Naive thymus-derived CD8-positive, alpha-beta T cell (primary cell): ENCODE measurements around the gene PDLIM7. TPM values are rescaled to one million over a fixed set of nuclear protein-coding genes. Genes with fewer than 3 reads are reported as not detected.
A peak's percentile ranks its signal among the peaks of the same experiment; 100 is the strongest.

ENCODE experiments used
- ATAC-seq, 2 donors: fragments of 150-1000 bp; cut with Tn5 transposase in 1 of 2; sonication (Bioruptor Pico), chemical (Tn5 transposase) in 1 of 2; 1 replicate in 1 of 2; 2 replicates in 1 of 2; pipeline ENCODE4 v1.10.0; 2021; ENCODE audit warnings: mild to moderate bottlenecking in 2 of 2, moderate library complexity in 2 of 2
- POLR2A ChIA-PET: fragments of 350-600 bp; sonication (Branson Sonifier 250); formaldehyde crosslinking; loops from one replicate; lab custom pipeline; 2021; ENCODE audit warnings: antibody characterized with exemption; lab: Charles Lee
- DNase-seq, 10 donors: peaks; one replicate each; pipeline versions ENCODE4 v3.0.0 to v3.0.0-alpha.2; 2020 to 2022
- H3K27ac Mint-ChIP-seq, 10 donors: one replicate each; pipeline ENCODE4 v1.8.0; 2020 to 2022; ENCODE audit warnings: mild to moderate bottlenecking in 10 of 10, mixed read lengths in 10 of 10, moderate library complexity in 4 of 10, inconsistent platforms in 1 of 10
- H3K27me3 Mint-ChIP-seq, 5 donors: one replicate each; pipeline ENCODE4 v1.8.0; 2021 to 2022; ENCODE audit warnings: mixed read lengths in 5 of 5
- H3K36me3 Mint-ChIP-seq, 3 donors: one replicate each; pipeline ENCODE4 v1.8.0; 2020 to 2022; ENCODE audit warnings: mixed read lengths in 3 of 3, mild to moderate bottlenecking in 2 of 3, inconsistent platforms in 1 of 3
- H3K4me1 Mint-ChIP-seq, 4 donors: one replicate each; pipeline ENCODE4 v1.8.0; 2021 to 2022; ENCODE audit warnings: mixed read lengths in 4 of 4
- H3K4me3 Mint-ChIP-seq, 10 donors: one replicate each; pipeline ENCODE4 v1.8.0; 2020 to 2022; ENCODE audit warnings: mild to moderate bottlenecking in 10 of 10, mixed read lengths in 10 of 10, moderate library complexity in 6 of 10, inconsistent platforms in 1 of 10
- H3K9me3 Mint-ChIP-seq, 9 donors: one replicate each; pipeline ENCODE4 v1.8.0; 2020 to 2022; ENCODE audit warnings: mixed read lengths in 9 of 9, mild to moderate bottlenecking in 3 of 9, inconsistent platforms in 1 of 9, moderate library complexity in 1 of 9
- polyA plus RNA-seq, 3 donors: library from polyadenylated mRNA; unstranded; fragments of 300-500 nt; fragmentation: Illumina TruSeq; gene quantifications; one replicate each; pipeline ENCODE4 v1.2.3, GENCODE V29; 2021
- total RNA-seq, 8 experiments: library from RNA in 2 of 8; stranded (reverse) in 2 of 8; gene quantifications; one replicate each; pipeline ENCODE4 v1.2.3 and lab custom pipeline; 2021 to 2026

PDLIM7 gene
- total and polyA plus RNA-seq, 5 experiments from 2014 or later = 4.3 to 19.1 (median 5.8) TPM

DNA sequence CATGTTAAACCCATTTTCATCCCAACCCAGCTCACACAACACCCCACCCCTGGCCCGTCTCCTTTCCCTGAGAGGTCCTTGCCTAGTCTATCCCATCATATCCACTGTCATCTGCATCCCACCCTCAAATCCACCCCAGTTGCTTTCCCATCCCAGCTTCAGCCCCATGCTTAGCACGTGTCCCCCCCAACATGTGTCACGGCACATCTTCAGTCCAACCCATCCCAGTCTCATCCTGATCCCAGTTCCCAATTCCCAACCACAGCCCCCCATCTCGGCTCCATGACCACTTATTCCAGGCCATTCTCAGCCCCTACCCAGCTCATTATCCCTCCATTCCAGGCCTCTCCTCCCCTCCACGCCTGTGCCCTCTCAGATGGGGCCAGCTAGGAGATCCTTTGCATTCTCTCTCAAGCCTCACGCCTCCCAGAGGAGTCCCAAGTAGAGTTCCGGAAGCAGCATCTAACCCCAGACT is 23.4 kb downstream of the PDLIM7 start:
- peaks cover 37 to 77% (median 65%) of the 10 kb centered on the region in 4 donors for H3K4me1 Mint-ChIP-seq
- no peaks in the 10 kb centered on the region for H3K27me3 Mint-ChIP-seq
- H3K27ac Mint-ChIP-seq = peak overlapping the region; percentile 31 to 94 (median 86)
- H3K4me3 Mint-ChIP-seq = peak overlapping the region; percentile 71 to 92 (median 84)
- ATAC-seq (no peak), DNase-seq (no peak)
- no peaks in the 10 kb centered on the region for H3K9me3 Mint-ChIP-seq
- H3K36me3 Mint-ChIP-seq = no peaks in the 10 kb centered on the region
- POLR2A ChIA-PET = interaction anchor here (0.7 to 5.9 kb wide), 4 partner anchors 18 to 43 kb away, joined by 3 to 58 read pairs (median 20); partner anchors contain the start of genes DDX41, PDLIM7 and PRR7

- Mint-ChIP-seq H3K9me3 (no peaks in the 10 kb centered on the region), H3K4me1 (peaks cover 36 to 76% (median 62%) of the 10 kb centered on the region in 4 donors), H3K27me3 (no peaks in the 10 kb centered on the region), H3K36me3 (peaks cover 0 to 4% (median 2%) of the 10 kb centered on the region in 3 donors), H3K27ac (peak within 1 kb of the TSS; percentile 77 to 94 (median 88)), H3K4me3 (peak within 1 kb of the TSS; percentile 78 to 92 (median 86))
- DNase-seq (peak in 2 of 10 donors; percentile 26 to 42), ATAC-seq (peak; percentile 28 to 31)
- POLR2A ChIA-PET = interaction anchor here (0.7 to 5.9 kb wide), 7 partner anchors 10 to 70 kb away, joined by 3 to 58 read pairs (median 14); partner anchors contain the start of genes DDX41, GRK6, PDLIM7 and PRR7
Measured at GRCh38 chr5:177473443-177474001, 23.9 kb downstream of the PDLIM7 start, which contains the start of gene DBN1. Gene DBN1 (minus strand): TSS chr5:177473634. CDS start chr5:177473521, 113 bp downstream.

- H3K4me3 Mint-ChIP-seq = peak overlapping the region; percentile 75 to 92 (median 86)
- ATAC-seq = peak; percentile 60 to 72
- H3K9me3 Mint-ChIP-seq = no peaks in the 10 kb centered on the region
- peak overlapping the region in 9 of 10 donors; percentile 60 to 95 (median 86) for H3K27ac Mint-ChIP-seq
- H3K36me3 Mint-ChIP-seq = peaks cover 0 to 7% (median 6%) of the 10 kb centered on the region in 3 donors
- peak; percentile 57 to 84 (median 66) for DNase-seq
- no peaks in the 10 kb centered on the region for H3K27me3 Mint-ChIP-seq
- POLR2A ChIA-PET = interaction anchor here (0.6 to 5.9 kb wide), 15 partner anchors 8 to 163 kb away, joined by 3 to 58 read pairs (median 5); partner anchors contain the start of genes GRK6, LMAN2 and PDLIM7
- peaks cover 35 to 70% (median 57%) of the 10 kb centered on the region in 4 donors for H3K4me1 Mint-ChIP-seq
Measured at GRCh38 chr5:177472460-177473442, 24.7 kb downstream of the PDLIM7 start.

- H3K4me1 Mint-ChIP-seq = peaks cover 34 to 68% (median 54%) of the 10 kb centered on the region in 4 donors
- peaks cover 0 to 16% (median 7%) of the 10 kb centered on the region in 3 donors for H3K36me3 Mint-ChIP-seq
- POLR2A ChIA-PET = interaction anchor here (0.6 to 5.9 kb wide), 19 partner anchors 8 to 162 kb away, joined by 3 to 58 read pairs (median 5); partner anchors contain the start of genes GRK6, LMAN2 and PDLIM7
- H3K4me3 Mint-ChIP-seq = peak overlapping the region; percentile 48 to 86 (median 79)
- H3K27me3 Mint-ChIP-seq = no peaks in the 10 kb centered on the region
- ATAC-seq (peak; percentile 40 to 76), DNase-seq (peak in 8 of 10 donors; percentile 30 to 87 (median 65))
- no peaks in the 10 kb centered on the region for H3K9me3 Mint-ChIP-seq
- H3K27ac Mint-ChIP-seq = peak overlapping the region; percentile 63 to 95 (median 86)
Measured at GRCh38 chr5:177471610-177472356, 25.6 kb downstream of the PDLIM7 start.

- peaks cover 30 to 60% (median 49%) of the 10 kb centered on the region in 4 donors for H3K4me1 Mint-ChIP-seq
- POLR2A ChIA-PET = interaction anchor here (1.0 to 5.9 kb wide), 13 partner anchors 8 to 161 kb away, joined by 3 to 58 read pairs (median 6); partner anchors contain the start of genes GRK6, LMAN2 and PDLIM7
- peak overlapping the region; percentile 80 to 95 (median 86) for H3K27ac Mint-ChIP-seq
- no peaks in the 10 kb centered on the region for H3K9me3 Mint-ChIP-seq
- DNase-seq = no peak
- H3K27me3 Mint-ChIP-seq = no peaks in the 10 kb centered on the region
- peak overlapping the region; percentile 48 to 86 (median 79) for H3K4me3 Mint-ChIP-seq
- ATAC-seq = no peak
- H3K36me3 Mint-ChIP-seq = peaks cover 0 to 24% (median 14%) of the 10 kb centered on the region in 3 donors
Measured at GRCh38 chr5:177470759-177471536, 26.5 kb downstream of the PDLIM7 start.

DNA sequence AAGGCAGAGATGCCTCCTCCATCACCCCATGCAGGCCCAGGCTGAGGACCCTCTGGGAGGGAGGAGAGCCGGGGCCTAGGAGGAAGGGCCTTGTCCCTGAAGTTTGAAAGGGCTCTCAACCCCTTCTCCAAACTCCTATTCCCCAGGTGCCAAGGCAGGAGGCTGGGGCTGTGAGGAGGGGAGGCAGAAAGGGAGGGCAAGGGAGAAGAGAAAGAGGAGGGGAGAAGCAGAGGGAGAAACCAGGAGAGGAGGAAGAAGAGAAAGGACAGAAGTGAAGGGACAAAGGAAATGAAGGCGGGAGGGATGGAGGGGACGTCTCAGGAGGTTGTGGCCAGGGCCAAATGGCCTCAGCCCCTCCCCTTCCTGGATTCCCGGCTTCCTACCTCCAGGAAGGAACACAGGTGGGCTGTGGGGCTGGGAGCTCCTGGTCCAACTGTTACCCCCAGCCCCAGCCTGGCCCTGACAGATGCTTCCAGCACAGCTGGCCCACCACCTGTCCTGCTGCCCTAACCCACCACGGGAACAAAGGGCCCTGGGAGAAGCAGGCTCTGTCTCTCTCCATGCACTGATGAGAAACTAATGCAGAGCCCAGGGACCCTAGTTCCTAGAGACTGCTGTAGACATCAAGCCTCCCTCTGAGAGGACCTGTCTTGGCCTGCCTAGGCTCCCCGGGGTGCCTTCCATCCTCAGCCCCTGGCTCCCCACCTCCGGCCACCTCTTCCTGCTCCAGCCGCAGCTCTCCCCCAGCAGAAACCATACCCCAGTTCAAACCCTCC is 27.5 kb downstream of the PDLIM7 start:
- POLR2A ChIA-PET = interaction anchor here (1.0 to 5.9 kb wide), 6 partner anchors 13 to 80 kb away, joined by 3 to 58 read pairs (median 8); partner anchors contain the start of gene PDLIM7
- H3K9me3 Mint-ChIP-seq = peaks cover 0 to 3% (median 0%) of the 10 kb centered on the region in 9 donors
- peak overlapping the region in 5 of 10 donors; percentile 5 to 86 (median 60) for H3K4me3 Mint-ChIP-seq
- H3K27me3 Mint-ChIP-seq = no peaks in the 10 kb centered on the region
- H3K27ac Mint-ChIP-seq = peak overlapping the region in 9 of 10 donors; percentile 47 to 95 (median 88)
- H3K36me3 Mint-ChIP-seq = peaks cover 4 to 34% (median 24%) of the 10 kb centered on the region in 3 donors
- ATAC-seq (no peak), DNase-seq (no peak)
- peaks cover 23 to 50% (median 40%) of the 10 kb centered on the region in 4 donors for H3K4me1 Mint-ChIP-seq

GRCh38 chr5:177468685-177469628 is 28.4 kb downstream of the PDLIM7 start:
- Mint-ChIP-seq H3K36me3 (peaks cover 4 to 37% (median 24%) of the 10 kb centered on the region in 3 donors), H3K9me3 (peaks cover 0 to 3% (median 0%) of the 10 kb centered on the region in 9 donors), H3K4me1 (peaks cover 18 to 41% (median 30%) of the 10 kb centered on the region in 4 donors), H3K27me3 (no peaks in the 10 kb centered on the region), H3K4me3 (peak overlapping the region in 1 of 10 donors; percentile 56), H3K27ac (peak overlapping the region in 8 of 10 donors; percentile 19 to 89 (median 67))
- POLR2A ChIA-PET = interaction anchor here (1.0 to 5.9 kb wide), 2 partner anchors 14 to 28 kb away, joined by 3 to 36 read pairs; partner anchors contain the start of gene PDLIM7
- DNase-seq (no peak), ATAC-seq (no peak)

- H3K27ac Mint-ChIP-seq = peak overlapping the region in 8 of 10 donors; percentile 1 to 89 (median 39)
- peaks cover 16 to 37% (median 29%) of the 10 kb centered on the region in 4 donors for H3K4me1 Mint-ChIP-seq
- no peak overlapping the region for H3K4me3 Mint-ChIP-seq
- peaks cover 4 to 37% (median 24%) of the 10 kb centered on the region in 3 donors for H3K36me3 Mint-ChIP-seq
- peaks cover 0 to 3% (median 0%) of the 10 kb centered on the region in 9 donors for H3K9me3 Mint-ChIP-seq
- no peak for DNase-seq
- ATAC-seq = no peak
- H3K27me3 Mint-ChIP-seq = no peaks in the 10 kb centered on the region
- POLR2A ChIA-PET = no interaction called here
Measured at GRCh38 chr5:177468329-177468684, 29.1 kb downstream of the PDLIM7 start.

DNA sequence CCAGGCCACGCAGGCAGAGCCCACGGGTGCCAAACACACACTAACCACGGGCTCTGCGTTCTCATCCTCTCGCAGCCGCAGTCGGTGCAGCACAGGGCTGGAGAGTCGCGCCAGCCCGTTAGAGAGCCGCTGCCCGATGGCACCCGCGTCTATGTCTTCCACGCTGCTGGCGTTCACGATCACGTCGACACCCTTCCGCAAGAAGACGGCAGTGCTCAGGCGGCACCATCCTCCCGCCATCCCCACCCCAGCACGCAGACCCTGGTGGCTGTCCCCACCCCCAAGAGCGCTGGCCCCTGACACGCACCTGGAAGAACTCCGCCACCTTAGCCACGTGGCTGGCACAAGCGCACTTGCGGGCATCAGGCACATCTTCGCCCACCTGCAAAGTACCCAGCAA is 30.0 kb downstream of the PDLIM7 start:
- POLR2A ChIA-PET = no interaction called here
- no peak overlapping the region for H3K4me3 Mint-ChIP-seq
- ATAC-seq (no peak), DNase-seq (no peak)
- H3K27me3 Mint-ChIP-seq = no peaks in the 10 kb centered on the region
- peak overlapping the region in 6 of 10 donors; percentile 6 to 86 (median 42) for H3K27ac Mint-ChIP-seq
- peaks cover 4 to 37% (median 24%) of the 10 kb centered on the region in 3 donors for H3K36me3 Mint-ChIP-seq
- peaks cover 0 to 3% (median 0%) of the 10 kb centered on the region in 9 donors for H3K9me3 Mint-ChIP-seq
- peaks cover 19 to 41% (median 32%) of the 10 kb centered on the region in 4 donors for H3K4me1 Mint-ChIP-seq
